GM19438 (cell line): ENCODE results near the gene CNOT1.
A peak's percentile ranks its signal among the peaks of the same experiment; 100 is the strongest.

ENCODE experiments used
- ATAC-seq: cut with Tn5 transposase; IDR thresholded peaks from one replicate; pipeline ENCODE4 v1.9.1; 2021; ENCODE audit warnings: low read depth; ENCODE audit not compliant: unreplicated experiment

CNOT1 gene

GRCh38 chr16:58519707-58520106, 109.9 kb downstream of the CNOT1 start:
- no peak for ATAC-seq

- no peak for ATAC-seq
Observed at GRCh38 chr16:58518980-58519368, 110.7 kb downstream of the CNOT1 start.

GRCh38 chr16:58518083-58518979, 111.3 kb downstream of the CNOT1 start:
- ATAC-seq: peak; percentile 31

GRCh38 chr16:58516768-58517107, 112.9 kb downstream of the CNOT1 start:
- ATAC-seq: no peak

- peak; percentile 33 for ATAC-seq
Observed at GRCh38 chr16:58515871-58516767, 113.5 kb downstream of the CNOT1 start.

- peak; percentile 73 for ATAC-seq
Observed at GRCh38 chr16:58515125-58515870, 114.3 kb downstream of the CNOT1 start, which contains the start of gene SETD6. SETD6 (plus strand) TSS chr16:58515517; CDS start chr16:58515538, 21 bp downstream.

GRCh38 chr16:58513874-58514273, 115.8 kb downstream of the CNOT1 start:
- no peak for ATAC-seq

- no peak for ATAC-seq
Observed at GRCh38 chr16:58511933-58512815, 117.5 kb downstream of the CNOT1 start.

GRCh38 chr16:58510776-58511628, 118.6 kb downstream of the CNOT1 start:
- no peak for ATAC-seq

- ATAC-seq: no peak
Observed at GRCh38 chr16:58510097-58510775, 119.4 kb downstream of the CNOT1 start.

GRCh38 chr16:58509256-58510096, 120.2 kb downstream of the CNOT1 start:
- ATAC-seq: no peak

GRCh38 chr16:58508671-58509251, 120.9 kb downstream of the CNOT1 start:
- ATAC-seq: no peak

- ATAC-seq: no peak
Observed at GRCh38 chr16:58507963-58508670, 121.5 kb downstream of the CNOT1 start.

GRCh38 chr16:58507195-58507962, 122.2 kb downstream of the CNOT1 start:
- no peak for ATAC-seq
